IPS-15b (cell line): ENCODE data around the gene C5orf22.
"Not testable (repeated sequence)": the region's sequence is repeated elsewhere in the genome, so short reads cannot be mapped to it uniquely, and the experiment has no call there.

Experiments
- H3K27me3 ChIP-seq: one replicate; pipeline ENCODE4 v1.6.1; 2013; ENCODE audit warnings: low read length; ENCODE audit not compliant: control insufficient read depth, insufficient read depth
- H3K36me3 ChIP-seq: one replicate; pipeline ENCODE4 v1.6.1; 2013; ENCODE audit warnings: low read length; ENCODE audit not compliant: control insufficient read depth, insufficient read depth
- H3K4me1 ChIP-seq: one replicate; pipeline ENCODE4 v1.6.1; 2013; ENCODE audit warnings: mild to moderate bottlenecking, low read length; ENCODE audit not compliant: control insufficient read depth, insufficient read depth
- H3K4me3 ChIP-seq: one replicate; pipeline ENCODE4 v1.5.1; 2013; ENCODE audit warnings: low read depth, low read length
- H3K9ac ChIP-seq: one replicate; pipeline ENCODE4 v1.6.1; 2013; ENCODE audit warnings: low read depth, mild to moderate bottlenecking, low read length
- H3K9me3 ChIP-seq: one replicate; pipeline ENCODE4 v1.6.1; 2013; ENCODE audit warnings: mild to moderate bottlenecking, low read length; ENCODE audit not compliant: control insufficient read depth, insufficient read depth

C5orf22 gene

GRCh38 chr5:31556461-31556860, 24.4 kb downstream of the C5orf22 start:
- no peaks in the 10 kb centered on the region for H3K27me3 ChIP-seq
- H3K36me3 ChIP-seq: peaks cover 7% of the 10 kb centered on the region
- no peak overlapping the region for H3K9ac ChIP-seq
- no peaks in the 10 kb centered on the region for H3K4me1 ChIP-seq
- H3K4me3 ChIP-seq: no peak overlapping the region
- H3K9me3 ChIP-seq: no peaks in the 10 kb centered on the region

- Histone ChIP-seq H3K9ac (no peak overlapping the region), H3K9me3 (no peaks in the 10 kb centered on the region), H3K27me3 (no peaks in the 10 kb centered on the region), H3K4me1 (no peaks in the 10 kb centered on the region), H3K4me3 (no peak overlapping the region), H3K36me3 (peaks cover 3% of the 10 kb centered on the region)
Observed at GRCh38 chr5:31559942-31560341, 27.8 kb downstream of the C5orf22 start.

- no peaks in the 10 kb centered on the region for H3K9me3 ChIP-seq
- H3K9ac ChIP-seq: no peak overlapping the region
- no peaks in the 10 kb centered on the region for H3K27me3 ChIP-seq
- no peaks in the 10 kb centered on the region for H3K4me1 ChIP-seq
- H3K4me3 ChIP-seq: no peak overlapping the region
- no peaks in the 10 kb centered on the region for H3K36me3 ChIP-seq
Observed at GRCh38 chr5:31561946-31562345, 29.8 kb downstream of the C5orf22 start.

GRCh38 chr5:31563216-31563615, 31.1 kb downstream of the C5orf22 start:
- H3K4me3 ChIP-seq: no peak overlapping the region
- H3K4me1 ChIP-seq: no peaks in the 10 kb centered on the region
- no peaks in the 10 kb centered on the region for H3K9me3 ChIP-seq
- no peaks in the 10 kb centered on the region for H3K27me3 ChIP-seq
- no peak overlapping the region for H3K9ac ChIP-seq
- H3K36me3 ChIP-seq: no peaks in the 10 kb centered on the region

- H3K27me3 ChIP-seq, H3K4me3 ChIP-seq, H3K9ac ChIP-seq, H3K36me3 ChIP-seq, H3K9me3 ChIP-seq, H3K4me1 ChIP-seq: not testable (repeated sequence)
Observed at GRCh38 chr5:31566362-31566761, 34.3 kb downstream of the C5orf22 start.

GRCh38 chr5:31568302-31568835, 36.3 kb downstream of the C5orf22 start:
- Histone ChIP-seq H3K36me3 (no peaks in the 10 kb centered on the region), H3K4me1 (no peaks in the 10 kb centered on the region), H3K4me3 (no peak overlapping the region), H3K27me3 (no peaks in the 10 kb centered on the region), H3K9ac (no peak overlapping the region), H3K9me3 (no peaks in the 10 kb centered on the region)

GRCh38 chr5:31569068-31569467, 37.0 kb downstream of the C5orf22 start:
- H3K27me3 ChIP-seq: no peaks in the 10 kb centered on the region
- H3K9me3 ChIP-seq: no peaks in the 10 kb centered on the region
- no peak overlapping the region for H3K4me3 ChIP-seq
- no peaks in the 10 kb centered on the region for H3K36me3 ChIP-seq
- H3K9ac ChIP-seq: no peak overlapping the region
- no peaks in the 10 kb centered on the region for H3K4me1 ChIP-seq

GRCh38 chr5:31573494-31574142, 41.5 kb downstream of the C5orf22 start:
- H3K4me3 ChIP-seq: no peak overlapping the region
- H3K4me1 ChIP-seq: no peaks in the 10 kb centered on the region
- H3K9ac ChIP-seq: no peak overlapping the region
- H3K27me3 ChIP-seq: no peaks in the 10 kb centered on the region
- H3K9me3 ChIP-seq: no peaks in the 10 kb centered on the region
- no peaks in the 10 kb centered on the region for H3K36me3 ChIP-seq

- H3K9ac ChIP-seq: no peak overlapping the region
- no peaks in the 10 kb centered on the region for H3K4me1 ChIP-seq
- no peaks in the 10 kb centered on the region for H3K9me3 ChIP-seq
- no peak overlapping the region for H3K4me3 ChIP-seq
- no peaks in the 10 kb centered on the region for H3K36me3 ChIP-seq
- no peaks in the 10 kb centered on the region for H3K27me3 ChIP-seq
Observed at GRCh38 chr5:31574772-31575171, 42.7 kb downstream of the C5orf22 start.

- Histone ChIP-seq H3K9ac (no peak overlapping the region), H3K4me3 (no peak overlapping the region), H3K36me3 (no peaks in the 10 kb centered on the region), H3K27me3 (no peaks in the 10 kb centered on the region), H3K4me1 (no peaks in the 10 kb centered on the region), H3K9me3 (no peaks in the 10 kb centered on the region)
Observed at GRCh38 chr5:31577438-31577837, 45.3 kb downstream of the C5orf22 start.

GRCh38 chr5:31579558-31579957, 47.5 kb downstream of the C5orf22 start:
- Histone ChIP-seq H3K9ac (no peak overlapping the region), H3K27me3 (no peaks in the 10 kb centered on the region), H3K36me3 (no peaks in the 10 kb centered on the region), H3K4me3 (no peak overlapping the region), H3K4me1 (no peaks in the 10 kb centered on the region), H3K9me3 (no peaks in the 10 kb centered on the region)

- Histone ChIP-seq H3K4me1 (no peaks in the 10 kb centered on the region), H3K27me3 (no peaks in the 10 kb centered on the region), H3K9ac (no peak overlapping the region), H3K9me3 (no peaks in the 10 kb centered on the region), H3K36me3 (no peaks in the 10 kb centered on the region), H3K4me3 (no peak overlapping the region)
Observed at GRCh38 chr5:31581498-31582099, 49.5 kb downstream of the C5orf22 start.
